Measurements from ENCODE around the gene TTN.

Gene TTN

GRCh38 chr2:178592655-178593054 is 214.6 kb downstream of the TTN start:
- CTCF ChIA-PET: interaction anchor here (0.6 kb wide), 1 partner anchor 12 kb away, joined by 3 read pairs; no protein-coding TSS in a partner anchor
- no peak for TF ChIP-seq CTCF (IDR thresholded peaks at IDR 0.05; ENCODE audit: control extremely low read depth, extremely low read depth, low read depth, missing control alignments)
- no peak for DNase-seq (ENCODE audit: extremely low spot score)
- POLR2A ChIA-PET: no interaction called here

GRCh38 chr2:178589335-178589734 is 217.9 kb downstream of the TTN start:
- no peak for TF ChIP-seq CTCF (IDR thresholded peaks at IDR 0.05; ENCODE audit: control extremely low read depth, extremely low read depth, low read depth, missing control alignments)
- ChIA-PET CTCF (interaction anchor here (0.9 kb wide), 1 partner anchor 32 kb away, joined by 3 read pairs; no protein-coding TSS in a partner anchor), POLR2A (no interaction called here)
- no peak for DNase-seq (ENCODE audit: extremely low spot score)

GRCh38 chr2:178584666-178585065 is 222.6 kb downstream of the TTN start:
- POLR2A ChIA-PET: no interaction called here
- no peak for DNase-seq (ENCODE audit: extremely low spot score)
- no peak for TF ChIP-seq CTCF (IDR thresholded peaks at IDR 0.05; ENCODE audit: control extremely low read depth, extremely low read depth, low read depth, missing control alignments)
- CTCF ChIA-PET: no interaction called here

GRCh38 chr2:178579006-178579405 is 228.2 kb downstream of the TTN start:
- ChIA-PET POLR2A (no interaction called here), CTCF (no interaction called here)
- no peak for TF ChIP-seq CTCF (IDR thresholded peaks at IDR 0.05; ENCODE audit: control extremely low read depth, extremely low read depth, low read depth, missing control alignments)
- DNase-seq (ENCODE audit: extremely low spot score): no peak

- TF ChIP-seq CTCF (IDR thresholded peaks at IDR 0.05; ENCODE audit: control extremely low read depth, extremely low read depth, low read depth, missing control alignments): no peak
- ChIA-PET CTCF (no interaction called here), POLR2A (no interaction called here)
- DNase-seq (ENCODE audit: extremely low spot score): no peak
These were observed 232.4 kb downstream of the TTN start for GRCh38 chr2:178574789-178575188.

GRCh38 chr2:178568227-178568626 is 239.0 kb downstream of the TTN start:
- DNase-seq (ENCODE audit: extremely low spot score): no peak
- no peak for TF ChIP-seq CTCF (IDR thresholded peaks at IDR 0.05; ENCODE audit: control extremely low read depth, extremely low read depth, low read depth, missing control alignments)
- ChIA-PET CTCF (interaction anchor here (1.2 to 1.3 kb wide), 2 partner anchors 23 to 25 kb away, joined by 3 read pairs; no protein-coding TSS in a partner anchor), POLR2A (no interaction called here)

- no peak for TF ChIP-seq CTCF (IDR thresholded peaks at IDR 0.05; ENCODE audit: control extremely low read depth, extremely low read depth, low read depth, missing control alignments)
- no peak for DNase-seq (ENCODE audit: extremely low spot score)
- CTCF ChIA-PET: no interaction called here
- POLR2A ChIA-PET: no interaction called here
These were observed 254.2 kb downstream of the TTN start for GRCh38 chr2:178553047-178553446.
